ENCODE measurements around the gene P2RX6.
"Not testable (repeated sequence)": the region's sequence is repeated elsewhere in the genome, so short reads cannot be mapped to it uniquely, and the experiment has no call there.

P2RX6 gene

GRCh38 chr22:21043860-21044535 is 29.0 kb downstream of the P2RX6 start:
- H3K4me3 ChIP-seq (ENCODE audit: low read depth, low read length) = no peak overlapping the region
- TF ChIP-seq CTCF (IDR thresholded peaks at IDR 0.05; ENCODE audit: low read depth, low read length) = no peak
- DNase-seq (ENCODE audit: low read depth, low spot score) = no peak
- in situ Hi-C loops (cut with HindIII; ENCODE audit: low sequenced_read_pairs) = no loop called here

GRCh38 chr22:21044931-21045584 is 30.1 kb downstream of the P2RX6 start:
- peak overlapping the region; percentile 49 for H3K4me3 ChIP-seq (ENCODE audit: low read depth, low read length)
- DNase-seq (ENCODE audit: low read depth, low spot score) = peak; percentile 87
- TF ChIP-seq CTCF (IDR thresholded peaks at IDR 0.05; ENCODE audit: low read depth, low read length) = no peak
- in situ Hi-C loops (cut with HindIII; ENCODE audit: low sequenced_read_pairs) = no loop called here

DNA sequence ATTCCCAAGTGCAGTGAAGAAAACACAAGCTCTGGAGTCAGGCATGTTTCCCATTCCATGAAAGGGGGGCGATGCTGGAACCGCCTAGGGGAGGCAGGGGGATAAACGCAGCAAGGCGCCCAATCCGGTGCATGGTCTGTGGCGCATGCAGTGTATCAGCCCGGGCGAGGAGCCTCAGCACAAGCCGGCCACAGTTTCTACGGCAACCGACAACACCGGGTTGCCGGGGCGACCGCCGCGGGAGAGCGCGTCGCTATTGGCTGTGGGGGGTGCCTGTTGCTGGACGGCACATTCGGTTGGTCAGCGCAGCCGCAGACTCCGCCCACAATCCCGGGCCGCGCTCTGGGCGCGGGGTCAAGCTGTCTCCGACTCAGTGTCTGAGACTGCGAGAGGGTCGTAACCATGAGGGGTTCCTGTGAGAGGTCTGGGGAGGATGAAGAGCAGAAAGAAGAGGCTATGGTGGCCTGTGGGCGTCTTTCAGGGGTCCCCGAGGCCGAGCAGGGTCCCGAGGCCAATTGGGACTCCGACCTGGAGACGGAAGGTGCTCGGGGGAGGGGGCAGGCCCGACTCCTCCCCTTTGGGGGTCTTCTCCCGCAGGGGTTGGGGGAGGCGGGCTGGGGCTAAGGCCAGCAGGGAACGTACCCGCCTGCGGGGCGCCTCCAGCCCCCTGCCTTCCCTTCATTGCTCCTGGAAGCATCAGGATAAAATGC is 30.8 kb downstream of the P2RX6 start, which contains the start of gene LRRC74B:
Gene LRRC74B, plus strand, starts transcription at position 362 of the 710 bp plus-strand sequence. Its CDS starts 41 bp downstream, at position 403.
- no peak for TF ChIP-seq CTCF (IDR thresholded peaks at IDR 0.05; ENCODE audit: low read depth, low read length)
- in situ Hi-C loops (cut with HindIII; ENCODE audit: low sequenced_read_pairs) = no loop called here
- peak; percentile 95 for DNase-seq (ENCODE audit: low read depth, low spot score)
- peak within 1 kb of the TSS; percentile 49 for H3K4me3 ChIP-seq (ENCODE audit: low read depth, low read length)

DNA sequence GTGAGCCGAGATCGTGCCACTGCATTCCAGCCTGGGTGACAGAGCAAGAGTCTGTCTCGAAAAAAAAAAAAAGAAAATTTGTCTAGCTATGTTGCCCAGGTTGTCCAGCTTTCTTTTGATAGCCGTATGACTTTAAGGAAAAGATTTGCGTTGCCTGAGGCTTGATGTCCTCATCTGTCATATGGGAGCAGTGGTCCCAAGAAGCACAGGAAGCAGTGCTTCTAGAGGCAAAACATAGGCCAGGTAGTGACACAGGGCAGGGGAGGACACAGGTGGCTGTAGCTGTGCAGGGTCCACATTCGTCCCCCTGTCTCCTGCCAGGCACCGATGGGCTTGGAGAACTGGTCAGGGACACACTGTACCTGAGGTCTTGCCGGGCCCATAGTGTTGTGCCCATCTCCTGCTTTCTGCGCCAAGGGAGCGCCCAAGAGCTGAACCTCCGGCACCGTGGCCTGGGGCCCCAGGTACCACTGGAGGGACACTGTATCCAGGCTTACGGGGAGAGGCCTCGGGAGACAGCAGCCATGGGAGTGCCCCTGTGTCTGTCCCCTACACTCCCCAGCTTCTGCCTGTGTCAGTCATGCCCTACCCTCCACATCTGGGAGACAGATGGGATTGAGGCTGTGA is 32.2 kb downstream of the P2RX6 start:
- no peak overlapping the region for H3K4me3 ChIP-seq (ENCODE audit: low read depth, low read length)
- TF ChIP-seq CTCF (IDR thresholded peaks at IDR 0.05; ENCODE audit: low read depth, low read length) = no peak
- in situ Hi-C loops (cut with HindIII; ENCODE audit: low sequenced_read_pairs) = no loop called here
- DNase-seq (ENCODE audit: low read depth, low spot score) = no peak

DNA sequence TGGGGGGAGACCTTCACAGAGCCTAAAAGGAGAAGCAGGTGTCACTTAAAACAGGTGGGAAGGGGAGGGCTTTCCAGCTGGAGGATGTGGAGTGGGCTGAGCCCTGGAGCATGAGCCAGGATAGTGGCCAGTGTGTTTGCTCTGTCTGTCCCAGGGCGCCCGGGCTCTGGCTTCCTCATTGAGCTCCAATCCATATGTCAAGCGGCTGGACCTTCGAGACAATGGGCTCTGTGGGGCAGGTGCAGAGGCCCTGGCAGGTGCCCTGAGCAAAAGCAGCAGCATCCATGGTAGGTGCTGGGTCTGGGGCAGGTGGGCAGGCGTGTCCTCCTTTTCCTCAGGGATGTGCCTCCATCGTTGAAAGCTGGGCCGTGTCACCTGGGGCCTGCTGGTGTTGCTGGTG is 32.8 kb downstream of the P2RX6 start:
- in situ Hi-C loops (cut with HindIII; ENCODE audit: low sequenced_read_pairs) = no loop called here
- no peak overlapping the region for H3K4me3 ChIP-seq (ENCODE audit: low read depth, low read length)
- no peak for DNase-seq (ENCODE audit: low read depth, low spot score)
- no peak for TF ChIP-seq CTCF (IDR thresholded peaks at IDR 0.05; ENCODE audit: low read depth, low read length)

- H3K4me3 ChIP-seq (ENCODE audit: low read depth, low read length); DNase-seq (ENCODE audit: low read depth, low spot score); in situ Hi-C loops (cut with HindIII; ENCODE audit: low sequenced_read_pairs): not testable (repeated sequence)
These were observed 33.5 kb downstream of the P2RX6 start for GRCh38 chr22:21048448-21048847.

- DNase-seq (ENCODE audit: low read depth, low spot score); H3K4me3 ChIP-seq (ENCODE audit: low read depth, low read length); in situ Hi-C loops (cut with HindIII; ENCODE audit: low sequenced_read_pairs): not testable (repeated sequence)
These were observed 34.0 kb downstream of the P2RX6 start for GRCh38 chr22:21048965-21049364.

All from astrocyte of the spinal cord (primary cell).